GM18867 (cell line): Measurements from ENCODE around the gene PRDM16.

ENCODE experiments used
- ATAC-seq: cut with Tn5 transposase; IDR thresholded peaks from one replicate; pipeline ENCODE4 v1.9.1; 2021; ENCODE audit warnings: mild to moderate bottlenecking, moderate library complexity; ENCODE audit not compliant: unreplicated experiment

Gene PRDM16

GRCh38 chr1:3329640-3330281, 260.8 kb downstream of the PRDM16 start:
- no peak for ATAC-seq

- ATAC-seq = no peak
Observed at GRCh38 chr1:3330771-3331245, 261.8 kb downstream of the PRDM16 start.

- no peak for ATAC-seq
Observed at GRCh38 chr1:3331564-3331963, 262.6 kb downstream of the PRDM16 start.

- no peak for ATAC-seq
Observed at GRCh38 chr1:3332043-3332442, 263.0 kb downstream of the PRDM16 start.

- no peak for ATAC-seq
Observed at GRCh38 chr1:3332662-3333061, 263.7 kb downstream of the PRDM16 start.

- no peak for ATAC-seq
Observed at GRCh38 chr1:3333903-3334302, 264.9 kb downstream of the PRDM16 start.

GRCh38 chr1:3334366-3334765, 265.4 kb downstream of the PRDM16 start:
- no peak for ATAC-seq

- ATAC-seq = no peak
Observed at GRCh38 chr1:3335754-3336640, 267.0 kb downstream of the PRDM16 start.

GRCh38 chr1:3336641-3337630, 267.9 kb downstream of the PRDM16 start:
- ATAC-seq = no peak

GRCh38 chr1:3337798-3338724, 269.1 kb downstream of the PRDM16 start:
- ATAC-seq = no peak

GRCh38 chr1:3338725-3339070, 269.7 kb downstream of the PRDM16 start:
- ATAC-seq = no peak

- no peak for ATAC-seq
Observed at GRCh38 chr1:3339856-3340255, 270.9 kb downstream of the PRDM16 start.

- no peak for ATAC-seq
Observed at GRCh38 chr1:3340548-3341235, 271.7 kb downstream of the PRDM16 start.

- no peak for ATAC-seq
Observed at GRCh38 chr1:3341236-3341994, 272.4 kb downstream of the PRDM16 start.

- no peak for ATAC-seq
Observed at GRCh38 chr1:3342960-3343359, 274.0 kb downstream of the PRDM16 start.

GRCh38 chr1:3344395-3344794, 275.4 kb downstream of the PRDM16 start:
- no peak for ATAC-seq

GRCh38 chr1:3345792-3346191, 276.8 kb downstream of the PRDM16 start:
- ATAC-seq = no peak

- no peak for ATAC-seq
Observed at GRCh38 chr1:3346478-3346877, 277.5 kb downstream of the PRDM16 start.
